ENCODE results near the gene CPD.

The CPD gene

DNA sequence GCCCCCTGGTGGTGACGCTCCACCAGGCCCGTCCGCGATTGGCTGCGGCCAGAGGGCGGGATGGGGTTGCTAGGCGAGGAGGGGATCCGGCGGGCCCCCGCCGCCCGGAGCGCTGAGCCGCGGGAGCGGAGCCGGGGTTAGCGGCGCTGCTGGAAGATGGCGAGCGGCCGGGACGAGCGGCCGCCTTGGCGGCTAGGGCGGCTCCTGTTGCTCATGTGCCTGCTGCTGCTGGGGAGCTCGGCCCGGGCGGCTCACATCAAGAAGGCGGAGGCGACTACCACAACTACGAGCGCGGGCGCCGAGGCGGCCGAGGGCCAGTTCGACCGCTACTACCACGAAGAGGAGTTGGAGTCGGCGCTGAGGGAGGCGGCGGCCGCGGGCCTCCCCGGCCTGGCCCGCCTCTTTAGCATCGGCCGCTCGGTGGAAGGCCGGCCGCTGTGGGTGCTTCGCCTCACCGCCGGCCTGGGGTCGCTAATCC is at the start of gene CPD:
Gene CPD (plus strand): TSS at position 103 of the 478 bp plus-strand sequence. CDS start 54 bp downstream, at position 157.
- DNase-seq (ENCODE audit: low read depth) = peak; percentile 68
- peak within 1 kb of the TSS; percentile 70 for H3K4me3 ChIP-seq (ENCODE audit: low read length)
- no peak for TF ChIP-seq CTCF (conservative IDR thresholded peaks at IDR 0.05; ENCODE audit: low read depth, low read length)

GRCh38 chr17:30332057-30332542 is 46.6 kb upstream of the CPD start:
- DNase-seq (ENCODE audit: low read depth) = no peak
- H3K4me3 ChIP-seq (ENCODE audit: low read length) = no peak overlapping the region
- TF ChIP-seq CTCF (conservative IDR thresholded peaks at IDR 0.05; ENCODE audit: low read depth, low read length) = no peak

DNA sequence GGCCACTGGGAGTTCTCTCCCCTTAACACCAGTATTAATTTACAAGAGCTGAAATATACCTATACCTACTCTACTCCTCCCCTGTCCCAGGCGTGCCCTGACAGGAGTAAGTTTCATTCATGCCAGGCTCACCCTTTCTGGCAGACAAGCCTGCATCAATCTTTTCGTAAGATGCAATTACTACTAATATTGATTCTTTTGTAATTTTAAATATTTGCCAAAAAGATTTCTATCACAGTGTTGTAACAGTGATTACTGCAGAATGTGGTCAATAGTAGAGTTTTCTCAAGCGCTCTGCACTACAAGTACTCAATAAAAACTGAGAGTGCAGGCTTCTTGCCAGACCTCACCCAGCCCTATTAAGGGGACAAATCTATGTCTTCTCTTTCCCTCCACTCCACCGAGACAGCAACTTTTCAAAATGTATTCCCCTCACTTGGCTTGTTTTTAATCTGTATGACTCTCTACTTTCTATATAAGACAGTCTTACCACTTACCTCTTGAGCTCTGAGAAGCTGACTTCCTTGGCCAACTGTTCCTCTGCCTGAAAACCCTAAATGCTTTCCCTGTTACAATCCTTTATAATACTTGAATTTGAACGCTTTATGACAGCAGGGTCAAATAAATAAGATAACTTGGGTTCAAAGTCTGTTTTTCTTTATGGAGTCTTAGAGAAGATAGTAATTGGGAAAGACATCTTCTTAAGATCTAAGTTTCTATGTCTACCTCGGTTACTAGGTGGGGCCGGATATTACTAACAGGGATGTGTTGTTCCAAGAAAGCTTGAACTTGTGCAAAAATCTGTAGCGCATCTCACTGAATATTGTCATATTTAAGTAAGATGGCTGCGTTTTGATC is 45.0 kb upstream of the CPD start, which contains the start of gene TMIGD1:
Gene TMIGD1 (minus strand): TSS at position 555 of the 858 bp plus-strand sequence. CDS start 1,924 bp downstream, outside the sequence.
- no peak within 1 kb of the TSS for H3K4me3 ChIP-seq (ENCODE audit: low read length)
- no peak for DNase-seq (ENCODE audit: low read depth)
- TF ChIP-seq CTCF (conservative IDR thresholded peaks at IDR 0.05; ENCODE audit: low read depth, low read length) = no peak

DNA sequence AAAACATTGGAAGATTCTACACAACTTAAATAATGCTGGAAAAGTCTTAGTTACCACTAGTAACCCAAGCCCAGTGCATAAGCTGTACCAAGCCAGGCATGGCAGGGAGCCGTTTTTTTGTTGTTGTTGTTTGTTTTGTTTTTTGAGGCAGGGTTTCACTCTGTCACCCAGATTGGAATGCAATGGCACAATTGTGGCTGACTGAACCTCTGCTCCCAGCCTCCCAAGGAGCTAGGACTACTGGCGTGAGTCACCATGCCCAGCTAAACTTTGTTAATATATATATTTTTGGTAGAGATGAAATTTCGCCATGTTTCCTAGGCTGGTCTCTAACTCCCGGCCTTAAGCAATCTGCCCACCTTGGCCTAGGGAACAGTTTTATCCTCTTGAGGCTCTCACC is 44.3 kb upstream of the CPD start:
- DNase-seq (ENCODE audit: low read depth) = no peak
- H3K4me3 ChIP-seq (ENCODE audit: low read length) = no peak overlapping the region
- TF ChIP-seq CTCF (conservative IDR thresholded peaks at IDR 0.05; ENCODE audit: low read depth, low read length) = no peak

DNA sequence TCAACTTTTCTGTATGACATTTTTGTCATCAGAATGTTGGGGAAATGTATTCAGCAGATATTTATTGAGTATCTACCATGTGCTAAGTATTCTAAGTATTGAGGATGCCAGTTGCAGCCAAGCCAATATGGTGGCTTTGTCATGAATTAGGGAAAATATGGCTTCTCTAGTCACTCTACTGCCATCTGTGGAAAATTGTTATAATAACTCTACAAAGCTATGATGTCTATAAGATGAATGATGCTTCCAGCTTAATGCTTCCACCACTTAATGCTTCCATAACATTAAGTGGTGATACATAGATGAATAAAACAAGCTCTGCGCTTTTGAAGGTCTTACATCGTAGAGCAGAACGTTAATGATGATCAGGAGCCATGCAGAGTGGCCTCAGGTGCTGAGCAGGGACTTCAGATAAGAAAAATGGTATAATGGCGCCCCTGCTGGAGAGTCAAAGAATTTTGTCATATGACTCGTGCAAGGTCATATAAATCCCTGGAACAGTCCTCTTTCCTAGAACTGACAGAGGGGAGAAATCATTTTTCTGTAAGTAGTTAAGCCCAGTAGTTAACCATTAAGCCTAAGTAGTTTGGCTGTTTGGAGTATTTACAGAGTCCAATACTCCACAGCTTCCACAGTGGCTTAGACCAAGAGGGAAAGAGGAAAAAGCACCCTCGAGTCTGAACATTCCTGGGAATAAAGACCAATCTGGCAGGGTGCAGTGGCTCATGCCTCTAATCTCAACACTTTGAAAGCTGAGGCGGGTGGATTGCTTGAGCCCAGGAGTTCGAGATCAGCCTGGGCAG is 42.2 kb upstream of the CPD start:
- peak; percentile 57 for TF ChIP-seq CTCF (conservative IDR thresholded peaks at IDR 0.05; ENCODE audit: low read depth, low read length)
- DNase-seq (ENCODE audit: low read depth) = no peak
- no peak overlapping the region for H3K4me3 ChIP-seq (ENCODE audit: low read length)

- DNase-seq (ENCODE audit: low read depth) = no peak
- H3K4me3 ChIP-seq (ENCODE audit: low read length) = no peak overlapping the region
- TF ChIP-seq CTCF (conservative IDR thresholded peaks at IDR 0.05; ENCODE audit: low read depth, low read length) = no peak
These were observed 41.2 kb upstream of the CPD start for GRCh38 chr17:30337393-30337999.

Measured in retinal pigment epithelial cell (primary cell).